DND-41 (cell line): Measurements from ENCODE around the gene CDC123.
"Not testable (repeated sequence)": the region's sequence is repeated elsewhere in the genome, so short reads cannot be mapped to it uniquely, and the experiment has no call there.

ENCODE experiments used
- ATAC-seq: fragments of 200-7000 bp; cut with Tn5 transposase; 3 replicates; pipeline ENCODE4 v1.9.1; 2021; ENCODE audit warnings: low read depth; ENCODE audit not compliant: insufficient read depth
- DNase-seq: peaks from one replicate; pipeline ENCODE4 v3.0.0-alpha.2; 2020
- H2AFZ ChIP-seq: 2 replicates; pipeline ENCODE4 v1.6.0; 2012; ENCODE audit warnings: low read depth, low read length
- H3K27ac ChIP-seq: 2 replicates; pipeline ENCODE4 v1.5.1; 2012; ENCODE audit warnings: low read length, inconsistent platforms
- H3K27me3 ChIP-seq: fragments of 200-600 bp; sonication (generic); 2 replicates; pipeline ENCODE4 v1.6.0; 2012; ENCODE audit warnings: low read length, mild to moderate bottlenecking, inconsistent platforms; ENCODE audit not compliant: insufficient read depth, poor library complexity
- H3K36me3 ChIP-seq: 2 replicates; pipeline ENCODE4 v1.5.1; 2012; ENCODE audit warnings: low read length, inconsistent platforms; ENCODE audit not compliant: insufficient read depth
- H3K4me1 ChIP-seq: 2 replicates; pipeline ENCODE4 v1.5.1; 2012; ENCODE audit warnings: mild to moderate bottlenecking, low read length; ENCODE audit not compliant: insufficient read depth
- H3K4me2 ChIP-seq: 2 replicates; pipeline ENCODE4 v1.6.0; 2012; ENCODE audit warnings: mild to moderate bottlenecking, moderate library complexity, low read length, inconsistent platforms; ENCODE audit not compliant: insufficient read depth
- H3K4me3 ChIP-seq, 2 experiments: fragments of 200-600 bp in 1 of 2; shearing (Covaris generic) in 1 of 2; 2 replicates each; pipeline ENCODE4 v1.5.1; 2012 to 2016; ENCODE audit warnings: inconsistent platforms in 2 of 2, low read length in 2 of 2, mild to moderate bottlenecking in 2 of 2, low read depth in 1 of 2, moderate library complexity in 1 of 2
- H3K79me2 ChIP-seq: 2 replicates; pipeline ENCODE4 v1.6.0; 2012; ENCODE audit warnings: low read length, inconsistent platforms; ENCODE audit not compliant: insufficient read depth
- H3K9ac ChIP-seq: 2 replicates; pipeline ENCODE4 v1.6.0; 2012; ENCODE audit warnings: low read depth, mild to moderate bottlenecking, inconsistent platforms, low read length, moderate library complexity
- H3K9me3 ChIP-seq: 2 replicates; pipeline ENCODE4 v1.5.1; 2012; ENCODE audit warnings: low read length, moderate library complexity, mild to moderate bottlenecking, inconsistent platforms; ENCODE audit not compliant: insufficient read depth, severe bottlenecking
- H4K20me1 ChIP-seq: 2 replicates; pipeline ENCODE4 v1.6.0; 2012; ENCODE audit warnings: low read length; ENCODE audit not compliant: insufficient read depth
- CTCF ChIP-seq: IDR thresholded peaks from 2 replicates; pipeline ENCODE4 v1.5.1; 2012; ENCODE audit warnings: borderline replicate concordance, low read length, moderate library complexity, mild to moderate bottlenecking; ENCODE audit not compliant: poor library complexity, severe bottlenecking; ENCODE audit errors: extremely low read depth
- EZH2 ChIP-seq: IDR thresholded peaks from 3 replicates; pipeline ENCODE4 v1.6.1; 2012; ENCODE audit warnings: borderline replicate concordance, low read depth, mild to moderate bottlenecking, moderate library complexity, low read length, inconsistent platforms; ENCODE audit not compliant: severe bottlenecking

CDC123 gene

GRCh38 chr10:12243864-12244620 lies 48.1 kb downstream of the CDC123 start:
- H3K36me3 ChIP-seq: peaks cover 84% of the 10 kb centered on the region
- no peak overlapping the region for H3K4me3 ChIP-seq
- no peak overlapping the region for H3K27ac ChIP-seq
- TF ChIP-seq EZH2: no peak
- no peak for TF ChIP-seq CTCF
- H3K9me3 ChIP-seq: no peaks in the 10 kb centered on the region
- H3K27me3 ChIP-seq: no peaks in the 10 kb centered on the region
- no peaks in the 10 kb centered on the region for H3K4me1 ChIP-seq
- peaks cover 11% of the 10 kb centered on the region for H4K20me1 ChIP-seq
- peaks cover 8% of the 10 kb centered on the region; the same call in 1 of the 2 replicates for H3K79me2 ChIP-seq
- ATAC-seq (no peak), DNase-seq (no peak)
- H2AFZ ChIP-seq: no peak overlapping the region
- H3K4me2 ChIP-seq: no peak overlapping the region
- H3K9ac ChIP-seq: no peak overlapping the region

GRCh38 chr10:12250181-12250580 lies 54.2 kb downstream of the CDC123 start:
- no peak for ATAC-seq
- no peaks in the 10 kb centered on the region for H3K79me2 ChIP-seq
- peaks cover 52% of the 10 kb centered on the region for H3K36me3 ChIP-seq

GRCh38 chr10:12250702-12251101 lies 54.7 kb downstream of the CDC123 start:
- not testable (repeated sequence) for H3K4me3 ChIP-seq, H4K20me1 ChIP-seq, DNase-seq, H3K79me2 ChIP-seq, H3K4me2 ChIP-seq, H3K27me3 ChIP-seq, H3K9me3 ChIP-seq, H2AFZ ChIP-seq, H3K9ac ChIP-seq, ATAC-seq, H3K4me1 ChIP-seq, H3K27ac ChIP-seq
- peaks cover 47% of the 10 kb centered on the region for H3K36me3 ChIP-seq

More at GRCh38 chr10:12250181-12250580, 54.2 kb downstream of the CDC123 start:
- no peak for DNase-seq
- TF ChIP-seq EZH2 (no peak), CTCF (no peak)
- Histone ChIP-seq H3K27ac (no peak overlapping the region), H3K4me3 (no peak overlapping the region), H3K27me3 (no peaks in the 10 kb centered on the region), H3K9ac (no peak overlapping the region), H2AFZ (no peak overlapping the region), H3K4me2 (no peak overlapping the region), H3K4me1 (no peaks in the 10 kb centered on the region), H4K20me1 (no peaks in the 10 kb centered on the region; the same call in 1 of the 2 replicates), H3K9me3 (no peaks in the 10 kb centered on the region)

- ATAC-seq (no peak), DNase-seq (no peak)
- Histone ChIP-seq H3K4me2 (no peak overlapping the region), H3K9ac (no peak overlapping the region), H3K79me2 (no peaks in the 10 kb centered on the region), H3K9me3 (no peaks in the 10 kb centered on the region), H3K27me3 (no peaks in the 10 kb centered on the region), H4K20me1 (no peaks in the 10 kb centered on the region; the same call in 1 of the 2 replicates), H3K27ac (no peak overlapping the region), H3K4me1 (no peaks in the 10 kb centered on the region), H3K36me3 (peaks cover 38% of the 10 kb centered on the region), H3K4me3 (no peak overlapping the region), H2AFZ (no peak overlapping the region)
- TF ChIP-seq CTCF: no peak
- no peak for TF ChIP-seq EZH2
Measured at GRCh38 chr10:12251581-12251980, 55.6 kb downstream of the CDC123 start.
